ENCODE data around the gene BLACAT1.

GRCh38 chr1:205465392-205465791 lies 9.5 kb upstream of the BLACAT1 start:
- TF ChIP-seq CTCF (IDR thresholded peaks at IDR 0.05) (no peak), POLR2A (IDR thresholded peaks at IDR 0.05) (no peak)

Measured in Peyer's patch (tissue), 4 donors.